SK-N-SH treated with all-trans-retinoic acid at 6 μM for 48 hours (cell line): ENCODE results near the gene SPINK4.

Experiments
- ATAC-seq: fragments of 200-7000 bp; cut with Tn5 transposase; 3 replicates; pipeline ENCODE4 v1.9.1; 2020; ENCODE audit warnings: mild to moderate bottlenecking, moderate library complexity
- BACH2 ChIP-seq: fragments of 250-450 bp; sonication (Bioruptor Pico); IDR thresholded peaks from 2 replicates; pipeline ENCODE4 v1.9.0; 2021; ENCODE audit warnings: mild to moderate bottlenecking, borderline replicate concordance
- CREB5 ChIP-seq: fragments of 250-450 bp; sonication (Bioruptor Pico); IDR thresholded peaks from 2 replicates; pipeline ENCODE4 v1.5.1; 2020; ENCODE audit warnings: low read depth, mild to moderate bottlenecking, moderate library complexity
- CSDC2 ChIP-seq: fragments of 250-450 bp; sonication (Bioruptor Pico); IDR thresholded peaks from 2 replicates; pipeline ENCODE4 v1.5.0; 2020; ENCODE audit warnings: mild to moderate bottlenecking, moderate library complexity
- CSRNP3 ChIP-seq: fragments of 250-450 bp; sonication (Bioruptor Pico); IDR thresholded peaks from 2 replicates; pipeline ENCODE4 v1.5.1; 2021; ENCODE audit warnings: mild to moderate bottlenecking, moderate library complexity
- ESRRG ChIP-seq: fragments of 250-450 bp; sonication (Bioruptor Pico); IDR thresholded peaks from 2 replicates; pipeline ENCODE4 v1.6.1; 2021; ENCODE audit warnings: mild to moderate bottlenecking
- GLIS3 ChIP-seq: fragments of 250-450 bp; sonication (Bioruptor Pico); IDR thresholded peaks from 2 replicates; pipeline ENCODE4 v1.5.0; 2020; ENCODE audit warnings: mild to moderate bottlenecking, moderate library complexity
- ISL1 ChIP-seq: fragments of 250-450 bp; sonication (Bioruptor Pico); IDR thresholded peaks from 2 replicates; pipeline ENCODE4 v2.1.2; 2022; ENCODE audit warnings: mild to moderate bottlenecking, moderate library complexity
- OSR1 ChIP-seq: fragments of 250-450 bp; sonication (Bioruptor Pico); IDR thresholded peaks from 2 replicates; pipeline ENCODE4 v1.8.0; 2022; ENCODE audit warnings: moderate library complexity, mild to moderate bottlenecking, inconsistent platforms
- PATZ1 ChIP-seq: fragments of 250-450 bp; sonication (Bioruptor Pico); IDR thresholded peaks from 2 replicates; pipeline ENCODE4 v1.8.0; 2020; ENCODE audit warnings: mild to moderate bottlenecking, moderate library complexity, borderline replicate concordance
- PPARA ChIP-seq: fragments of 250-450 bp; sonication (Bioruptor Pico); IDR thresholded peaks from 2 replicates; pipeline ENCODE4 v1.5.0; 2020; ENCODE audit warnings: mild to moderate bottlenecking, borderline replicate concordance
- RARB ChIP-seq: fragments of 250-450 bp; sonication (Bioruptor Pico); IDR thresholded peaks from 2 replicates; pipeline ENCODE4 v1.8.0; 2021; ENCODE audit warnings: mild to moderate bottlenecking, moderate library complexity
- SNAI2 ChIP-seq: fragments of 250-450 bp; sonication (Bioruptor Pico); IDR thresholded peaks from 2 replicates; pipeline ENCODE4 v1.5.0; 2020; ENCODE audit warnings: mild to moderate bottlenecking, moderate library complexity
- TCF4 ChIP-seq: fragments of 250-450 bp; sonication (Bioruptor Pico); IDR thresholded peaks from 2 replicates; pipeline ENCODE4 v1.8.0; 2021; ENCODE audit warnings: mild to moderate bottlenecking, moderate library complexity, borderline replicate concordance
- TOX ChIP-seq: fragments of 250-450 bp; sonication (Bioruptor Pico); IDR thresholded peaks from 2 replicates; pipeline ENCODE4 v1.8.0; 2021; ENCODE audit warnings: mild to moderate bottlenecking, moderate library complexity, borderline replicate concordance
- TSHZ2 ChIP-seq: fragments of 250-450 bp; sonication (Bioruptor Pico); IDR thresholded peaks from 2 replicates; pipeline ENCODE4 v1.5.0; 2020; ENCODE audit warnings: mild to moderate bottlenecking, moderate library complexity
- ZC3H10 ChIP-seq: fragments of 250-450 bp; sonication (Bioruptor Pico); IDR thresholded peaks from 2 replicates; pipeline ENCODE4 v1.5.1; 2021; ENCODE audit warnings: mild to moderate bottlenecking, moderate library complexity
- ZFP3 ChIP-seq: fragments of 250-450 bp; sonication (Bioruptor Pico); IDR thresholded peaks from 2 replicates; pipeline ENCODE4 v1.5.0; 2020; ENCODE audit warnings: mild to moderate bottlenecking, moderate library complexity
- ZFP30 ChIP-seq: fragments of 450-650 bp; formaldehyde crosslinking; IDR thresholded peaks from 2 replicates; pipeline ENCODE4 v1.5.0; 2022; ENCODE audit warnings: mild to moderate bottlenecking, moderate library complexity
- ZNF565 ChIP-seq: fragments of 450-650 bp; formaldehyde crosslinking; conservative IDR thresholded peaks from 2 replicates; pipeline ENCODE4 v1.5.0; 2020; ENCODE audit warnings: low read depth, mild to moderate bottlenecking, moderate library complexity
- ZNF70 ChIP-seq: fragments of 450-650 bp; formaldehyde crosslinking; IDR thresholded peaks from 2 replicates; pipeline ENCODE4 v1.5.0; 2020; ENCODE audit warnings: mild to moderate bottlenecking, moderate library complexity

Gene SPINK4

DNA sequence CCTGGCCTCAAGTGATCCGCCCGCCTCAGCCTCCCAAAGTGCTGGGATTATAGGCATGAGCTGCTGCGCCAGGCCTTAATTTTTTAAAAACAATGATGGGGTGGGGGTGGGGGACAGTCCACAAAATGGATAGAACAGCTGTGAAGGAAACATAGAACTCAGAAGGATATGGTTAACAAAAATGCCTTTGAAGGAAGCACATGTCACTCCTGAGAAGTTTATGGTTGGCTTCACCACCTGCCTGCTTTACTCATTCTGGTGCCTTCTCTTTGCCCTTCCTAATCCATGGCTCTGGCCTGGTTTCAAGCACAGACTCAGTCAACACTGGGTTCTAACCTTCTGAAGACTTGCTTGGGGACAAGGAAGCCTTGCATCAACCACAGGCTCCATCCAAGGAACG, 14.2 kb downstream of the SPINK4 start:
- TF ChIP-seq CREB5 (CRISPR knock-in tag) (no peak), ZNF565 (CRISPR knock-in tag) (no peak), CSRNP3 (CRISPR knock-in tag) (no peak), ISL1 (CRISPR knock-in tag) (no peak), CSDC2 (CRISPR knock-in tag) (no peak), PATZ1 (no peak), ESRRG (CRISPR knock-in tag) (no peak), OSR1 (CRISPR knock-in tag) (no peak)
- ATAC-seq = no peak

- TF ChIP-seq ISL1 (CRISPR knock-in tag) = no peak
- no peak for TF ChIP-seq PATZ1
- TF ChIP-seq ZFP30 (CRISPR knock-in tag) = no peak
- TF ChIP-seq RARB (CRISPR knock-in tag) = no peak
- TF ChIP-seq TSHZ2 (CRISPR knock-in tag) = no peak
- TF ChIP-seq PPARA = no peak
- TF ChIP-seq BACH2 = no peak
- TF ChIP-seq GLIS3 (CRISPR knock-in tag) = no peak
- no peak for TF ChIP-seq OSR1 (CRISPR knock-in tag)
- no peak for TF ChIP-seq CSDC2 (CRISPR knock-in tag)
- no peak for TF ChIP-seq CSRNP3 (CRISPR knock-in tag)
- no peak for TF ChIP-seq ZNF70 (CRISPR knock-in tag)
- no peak for TF ChIP-seq ZFP3 (CRISPR knock-in tag)
- no peak for TF ChIP-seq CREB5 (CRISPR knock-in tag)
- no peak for TF ChIP-seq ZC3H10
- no peak for TF ChIP-seq TCF4 (CRISPR knock-in tag)
- no peak for ATAC-seq
Measured at GRCh38 chr9:33255014-33255413, 15.0 kb downstream of the SPINK4 start.

DNA sequence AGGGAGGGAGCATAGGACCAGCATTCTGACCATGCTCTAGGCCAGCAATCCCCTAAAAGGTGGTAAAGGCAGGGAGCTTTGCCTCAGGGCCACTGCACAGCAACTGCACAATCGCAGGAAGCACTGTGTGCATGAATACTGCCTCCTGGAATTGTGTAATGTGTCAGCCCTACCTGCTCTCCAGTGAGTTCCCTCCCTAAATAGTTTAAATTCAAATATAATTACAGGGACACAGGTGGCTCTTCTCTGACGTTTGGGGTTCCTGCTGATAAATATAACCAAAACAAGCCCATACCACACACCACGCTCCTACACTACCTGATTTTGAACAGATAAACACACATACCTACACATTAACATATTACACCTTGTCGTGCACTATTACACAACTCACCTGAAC, 15.5 kb downstream of the SPINK4 start:
- ATAC-seq = no peak

More for the DNA sequence above, 15.5 kb downstream of the SPINK4 start:
- TF ChIP-seq BACH2 = no peak
- TF ChIP-seq OSR1 (CRISPR knock-in tag) = no peak
- TF ChIP-seq CREB5 (CRISPR knock-in tag) = no peak
- TF ChIP-seq ZFP3 (CRISPR knock-in tag) = no peak
- TF ChIP-seq RARB (CRISPR knock-in tag) = no peak
- TF ChIP-seq PPARA = no peak
- no peak for TF ChIP-seq TCF4 (CRISPR knock-in tag)
- TF ChIP-seq CSDC2 (CRISPR knock-in tag) = no peak
- no peak for TF ChIP-seq SNAI2
- TF ChIP-seq TOX (CRISPR knock-in tag) = no peak
- TF ChIP-seq ZFP30 (CRISPR knock-in tag) = no peak
